ENCODE data around the gene CYTH2.
A peak's percentile ranks its signal among the peaks of the same experiment; 100 is the strongest.

Gene CYTH2, protein sequence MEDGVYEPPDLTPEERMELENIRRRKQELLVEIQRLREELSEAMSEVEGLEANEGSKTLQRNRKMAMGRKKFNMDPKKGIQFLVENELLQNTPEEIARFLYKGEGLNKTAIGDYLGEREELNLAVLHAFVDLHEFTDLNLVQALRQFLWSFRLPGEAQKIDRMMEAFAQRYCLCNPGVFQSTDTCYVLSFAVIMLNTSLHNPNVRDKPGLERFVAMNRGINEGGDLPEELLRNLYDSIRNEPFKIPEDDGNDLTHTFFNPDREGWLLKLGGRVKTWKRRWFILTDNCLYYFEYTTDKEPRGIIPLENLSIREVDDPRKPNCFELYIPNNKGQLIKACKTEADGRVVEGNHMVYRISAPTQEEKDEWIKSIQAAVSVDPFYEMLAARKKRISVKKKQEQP

DNA sequence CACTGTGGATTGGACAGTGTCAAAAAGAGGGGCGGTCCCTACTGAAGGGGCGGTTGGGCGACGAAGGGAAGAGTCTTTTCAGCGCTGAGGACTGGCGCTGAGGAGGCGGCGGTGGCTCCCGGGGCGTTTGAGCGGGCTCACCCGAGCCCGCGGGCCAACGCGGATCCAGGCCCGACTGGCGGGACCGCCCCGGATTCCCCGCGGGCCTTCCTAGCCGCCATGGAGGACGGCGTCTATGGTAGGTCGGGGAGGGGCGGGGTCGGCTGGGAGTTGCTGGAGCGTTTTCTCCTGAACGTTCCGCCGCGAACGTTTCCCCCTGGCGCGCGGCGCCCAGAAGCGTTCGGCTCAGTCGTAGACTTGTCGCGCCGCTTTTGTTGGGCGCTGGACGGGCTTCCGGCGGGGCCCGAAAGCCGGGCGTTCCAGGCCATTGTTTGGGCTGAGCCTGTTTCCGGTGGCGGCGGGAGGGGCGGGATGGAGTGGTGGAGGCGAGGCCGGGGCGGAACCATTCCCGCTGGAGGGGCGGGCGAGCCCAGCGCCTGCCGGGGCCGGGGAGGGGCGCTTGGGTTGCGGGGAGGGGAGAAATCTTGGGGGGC lies at the start of gene CYTH2:
TSS of gene CYTH2 (plus strand) at position 81 of the 593 bp plus-strand sequence. CDS start at position 220, 139 bp downstream.
- no peak for FAIRE-seq

DNA sequence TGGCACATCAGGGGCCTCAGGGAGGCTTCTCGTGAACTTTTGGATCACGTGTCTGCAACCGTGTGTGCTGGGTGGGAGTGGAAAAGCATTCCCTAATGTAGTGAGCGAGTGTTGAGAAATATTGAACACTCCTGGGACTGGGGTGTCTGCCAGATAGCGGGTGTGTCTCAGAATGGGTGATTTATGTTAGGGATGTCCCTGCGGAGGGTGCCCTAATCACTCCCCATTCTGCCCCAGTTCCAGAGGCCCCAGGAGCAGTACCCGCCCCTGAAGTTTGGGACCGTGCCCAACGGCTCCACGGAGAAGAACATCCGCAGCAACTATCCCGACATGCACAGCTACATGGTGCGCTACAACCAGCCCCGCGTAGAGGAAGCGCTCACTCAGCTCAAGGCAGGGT lies 47.6 kb upstream of the CYTH2 start:
- FAIRE-seq, result no peak

DNA sequence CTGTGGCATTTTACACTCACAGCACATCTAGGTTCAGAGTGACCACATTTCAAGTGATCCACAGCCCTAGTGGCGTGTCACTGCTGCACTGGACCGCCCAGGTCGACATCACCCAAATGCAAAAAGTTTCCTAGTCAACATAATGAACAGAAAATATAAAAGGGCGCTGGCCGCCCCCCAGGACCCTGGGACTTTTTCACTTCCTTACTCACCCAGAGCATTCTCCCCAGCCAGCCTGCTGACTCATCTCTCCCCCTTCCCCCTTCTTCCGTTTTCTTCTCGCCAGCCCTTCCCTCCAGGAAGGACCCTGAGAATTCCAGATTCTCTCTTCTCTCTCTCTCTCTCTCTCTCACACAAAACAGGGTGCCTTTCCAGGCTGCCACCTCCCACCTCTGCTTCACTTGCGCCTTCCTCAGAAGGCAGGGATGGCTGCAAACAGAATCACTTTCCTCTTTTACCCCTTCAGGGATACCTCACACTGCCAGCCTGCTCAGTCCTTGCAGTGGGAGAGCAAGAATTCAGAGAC lies 44.4 kb upstream of the CYTH2 start:
- no peak for FAIRE-seq

DNA sequence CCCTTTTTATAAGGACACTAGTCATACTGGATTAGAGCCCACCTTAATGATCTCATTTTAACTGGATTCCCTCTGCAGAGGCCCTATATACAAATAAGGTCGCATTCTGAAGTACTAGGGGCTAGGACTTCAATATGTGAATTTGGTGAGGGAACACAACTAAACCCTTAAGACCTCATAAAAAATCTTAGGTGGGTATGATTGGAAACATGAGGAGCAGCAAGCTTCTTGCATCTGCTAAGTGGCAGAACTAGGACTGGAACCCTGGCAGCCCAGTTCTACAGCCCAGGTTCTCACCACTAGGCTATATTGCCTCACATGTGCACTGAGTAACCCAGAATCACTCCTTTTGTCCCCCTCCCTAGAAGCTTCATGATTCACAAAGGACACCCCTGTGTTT lies 40.5 kb upstream of the CYTH2 start:
- FAIRE-seq, result no peak

DNA sequence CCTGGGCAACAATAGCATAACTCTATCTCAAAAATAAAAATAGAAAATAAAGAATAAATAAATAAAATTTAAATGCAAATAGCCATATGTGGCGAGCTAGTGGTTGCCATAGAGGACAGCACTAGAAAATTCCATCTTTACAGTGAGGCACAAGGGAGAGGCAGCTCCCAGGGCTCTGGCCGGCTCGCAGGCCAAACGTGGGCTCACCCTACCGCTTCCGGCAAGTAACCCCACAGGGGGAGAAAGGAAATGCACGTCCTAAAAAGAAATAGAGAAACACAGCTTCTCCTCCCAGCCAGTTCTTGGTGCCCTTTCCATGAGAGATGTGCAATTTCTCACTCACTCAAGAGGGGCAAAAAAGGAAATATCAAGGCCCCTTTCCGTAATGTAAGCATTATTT lies 35.8 kb upstream of the CYTH2 start:
- no peak for FAIRE-seq

DNA sequence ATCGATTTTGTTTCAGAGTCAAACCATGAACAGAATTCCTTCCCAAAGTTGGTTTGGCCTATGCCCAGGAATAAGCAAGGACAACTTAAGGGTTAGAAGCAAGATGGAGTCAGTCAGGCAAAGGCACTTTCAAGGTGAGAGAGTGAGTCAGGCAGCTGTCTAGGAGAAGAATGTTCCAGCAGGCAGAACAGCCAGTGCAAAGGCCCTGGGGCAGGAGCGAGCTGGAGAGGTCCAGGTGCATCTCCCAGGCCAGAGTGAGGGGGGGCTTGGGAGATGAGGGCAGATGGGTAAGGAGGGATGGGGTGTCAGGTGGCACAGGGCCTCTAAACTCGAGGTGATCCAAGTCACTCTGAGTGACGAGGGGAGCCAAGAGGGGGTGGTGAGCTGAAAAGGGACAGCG lies 32.6 kb upstream of the CYTH2 start:
- no peak for FAIRE-seq

DNA sequence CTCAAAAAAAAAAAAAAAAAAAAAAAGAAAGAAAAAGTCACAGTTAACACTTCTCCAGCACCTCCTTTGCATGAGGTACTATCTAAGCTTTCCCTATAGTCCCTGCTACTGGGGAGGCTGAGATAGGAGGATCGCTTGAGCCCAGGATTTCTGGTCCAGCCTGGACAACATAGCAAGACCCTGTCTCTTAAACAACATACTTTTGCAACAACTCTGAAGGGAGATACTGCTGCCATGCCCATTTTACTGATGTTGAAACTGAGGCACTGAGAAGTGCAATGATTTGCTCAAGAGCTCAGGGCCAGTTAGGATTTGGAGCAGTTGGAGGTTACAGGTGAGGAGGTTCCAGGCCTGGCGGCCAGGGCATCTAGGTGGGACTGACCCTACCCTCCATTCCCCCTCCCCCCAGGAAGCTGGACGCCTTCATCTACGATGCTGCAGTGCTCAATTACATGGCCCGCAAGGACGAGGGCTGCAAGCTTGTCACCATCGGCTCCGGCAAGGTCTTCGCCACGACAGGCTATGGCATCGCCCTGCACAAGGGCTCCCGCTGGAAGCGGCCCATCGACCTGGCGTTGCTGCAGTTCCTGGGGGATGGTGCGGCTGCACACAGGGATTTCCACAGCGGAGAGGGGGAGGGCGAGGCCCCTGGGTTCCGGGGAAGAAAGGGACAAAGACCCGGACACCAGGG lies 27.7 kb upstream of the CYTH2 start:
- FAIRE-seq, result no peak

DNA sequence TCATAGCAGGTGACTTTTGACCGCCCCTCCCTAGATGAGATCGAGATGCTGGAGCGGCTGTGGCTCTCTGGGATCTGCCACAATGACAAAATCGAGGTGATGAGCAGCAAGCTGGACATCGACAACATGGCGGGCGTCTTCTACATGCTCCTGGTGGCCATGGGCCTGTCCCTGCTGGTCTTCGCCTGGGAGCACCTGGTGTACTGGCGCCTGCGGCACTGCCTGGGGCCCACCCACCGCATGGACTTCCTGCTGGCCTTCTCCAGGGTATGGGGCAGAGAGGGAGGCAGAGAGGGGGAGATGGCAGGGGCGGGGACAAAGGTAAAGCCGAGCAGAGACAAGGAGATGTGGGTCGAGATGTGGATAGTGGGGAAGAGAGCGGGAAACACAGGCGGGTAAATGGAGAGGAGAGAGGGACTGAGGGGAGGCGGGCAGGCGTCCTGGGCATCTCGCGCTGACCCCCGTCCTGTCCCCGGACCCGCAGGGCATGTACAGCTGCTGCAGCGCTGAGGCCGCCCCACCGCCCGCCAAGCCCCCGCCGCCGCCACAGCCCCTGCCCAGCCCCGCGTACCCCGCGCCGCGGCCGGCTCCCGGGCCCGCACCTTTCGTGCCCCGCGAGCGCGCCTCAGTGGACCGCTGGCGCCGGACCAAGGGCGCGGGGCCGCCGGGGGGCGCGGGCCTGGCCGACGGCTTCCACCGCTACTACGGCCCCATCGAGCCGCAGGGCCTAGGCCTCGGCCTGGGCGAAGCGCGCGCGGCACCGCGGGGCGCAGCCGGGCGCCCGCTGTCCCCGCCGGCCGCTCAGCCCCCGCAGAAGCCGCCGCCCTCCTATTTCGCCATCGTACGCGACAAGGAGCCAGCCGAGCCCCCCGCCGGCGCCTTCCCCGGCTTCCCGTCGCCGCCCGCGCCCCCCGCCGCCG lies 26.8 kb upstream of the CYTH2 start:
- FAIRE-seq, result no peak

DNA sequence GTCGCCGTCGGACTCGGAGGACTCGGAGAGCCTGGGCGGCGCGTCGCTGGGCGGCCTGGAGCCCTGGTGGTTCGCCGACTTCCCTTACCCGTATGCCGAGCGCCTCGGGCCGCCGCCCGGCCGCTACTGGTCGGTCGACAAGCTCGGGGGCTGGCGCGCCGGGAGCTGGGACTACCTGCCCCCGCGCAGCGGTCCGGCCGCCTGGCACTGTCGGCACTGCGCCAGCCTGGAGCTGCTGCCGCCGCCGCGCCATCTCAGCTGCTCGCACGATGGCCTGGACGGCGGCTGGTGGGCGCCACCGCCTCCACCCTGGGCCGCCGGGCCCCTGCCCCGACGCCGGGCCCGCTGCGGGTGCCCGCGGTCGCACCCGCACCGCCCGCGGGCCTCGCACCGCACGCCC lies 25.9 kb upstream of the CYTH2 start:
- no peak for FAIRE-seq

DNA sequence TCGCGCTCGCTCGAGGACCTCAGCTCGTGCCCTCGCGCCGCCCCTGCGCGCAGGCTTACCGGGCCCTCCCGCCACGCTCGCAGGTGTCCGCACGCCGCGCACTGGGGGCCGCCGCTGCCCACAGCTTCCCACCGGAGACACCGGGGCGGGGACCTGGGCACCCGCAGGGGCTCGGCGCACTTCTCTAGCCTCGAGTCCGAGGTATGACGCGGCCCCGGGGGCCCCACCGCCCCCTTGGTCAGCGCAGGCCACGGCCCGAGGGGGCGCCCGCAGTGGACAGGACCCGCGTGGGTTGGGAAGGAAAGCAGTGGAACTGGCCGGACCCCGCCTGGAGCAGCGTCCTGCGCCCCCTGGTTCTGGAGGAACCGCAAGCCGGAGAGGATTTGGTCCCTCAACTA lies 25.4 kb upstream of the CYTH2 start:
- no peak for FAIRE-seq

DNA sequence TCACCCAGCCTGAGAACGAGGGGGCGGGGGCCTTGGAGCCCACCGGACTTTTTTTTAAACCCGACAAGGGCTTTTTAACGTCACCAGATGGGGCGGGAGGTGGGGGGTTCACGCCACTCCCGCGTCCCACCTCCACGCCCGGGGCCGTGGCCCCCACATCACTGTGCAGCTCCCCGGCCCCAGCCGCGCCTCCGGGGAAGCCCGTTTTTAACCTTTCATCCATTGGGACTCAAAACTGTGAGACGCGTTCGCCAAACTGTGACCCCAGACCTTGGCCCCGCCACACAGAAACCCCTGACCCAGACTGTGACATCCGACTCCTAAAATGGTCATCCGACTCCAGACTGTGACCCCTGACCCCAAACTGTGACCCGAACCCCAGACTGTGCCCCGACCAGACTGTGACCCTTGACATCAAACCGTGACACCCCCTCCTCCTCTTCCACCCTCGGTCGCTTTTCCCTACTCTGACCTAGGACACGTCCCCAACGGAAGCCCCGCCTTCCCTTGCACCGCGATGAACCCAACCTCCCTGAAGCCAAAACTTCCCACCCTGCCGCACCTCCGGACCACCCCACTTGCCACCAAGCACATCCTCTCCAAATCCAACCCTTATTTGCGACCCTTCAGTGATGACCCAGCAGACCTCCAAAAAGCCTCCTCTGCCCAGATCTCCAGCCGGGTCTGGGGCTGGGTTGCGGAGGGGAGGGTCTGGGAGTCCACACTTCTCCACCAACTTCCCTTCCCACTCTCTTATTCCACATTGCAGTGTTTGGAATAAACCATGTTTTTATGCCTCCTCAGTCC lies 24.8 kb upstream of the CYTH2 start:
- no peak for FAIRE-seq

DNA sequence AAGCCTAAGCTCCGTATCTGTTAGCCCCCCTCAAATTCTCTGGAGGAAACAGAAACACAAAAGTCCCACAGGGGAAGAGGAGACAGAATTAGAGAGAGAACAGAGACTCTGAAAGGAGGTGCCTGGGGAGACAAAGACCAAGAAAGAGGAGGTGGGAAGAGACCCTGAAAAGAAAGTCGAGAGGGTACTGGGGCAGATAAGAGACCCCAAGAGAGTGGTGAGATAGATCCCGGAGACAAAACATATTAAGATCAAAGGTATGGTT lies 24.3 kb upstream of the CYTH2 start:
- FAIRE-seq, result no peak

DNA sequence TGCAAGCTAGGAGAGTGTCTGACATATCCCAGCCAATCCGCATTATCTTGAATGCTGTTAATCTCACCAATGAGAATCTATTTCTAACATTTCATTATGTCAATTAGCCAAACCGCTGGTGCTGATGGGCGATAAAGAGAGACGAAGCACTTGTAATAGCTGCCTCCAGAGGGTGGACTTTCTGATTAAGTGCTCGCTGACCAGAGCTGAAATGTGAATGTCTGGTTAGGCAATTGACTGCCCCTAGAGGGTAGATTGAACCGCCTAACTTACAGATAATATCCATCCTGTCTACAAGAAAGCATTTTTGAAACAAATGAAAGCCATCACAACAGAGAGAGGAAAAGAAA lies 23.9 kb upstream of the CYTH2 start:
- no peak for FAIRE-seq

DNA sequence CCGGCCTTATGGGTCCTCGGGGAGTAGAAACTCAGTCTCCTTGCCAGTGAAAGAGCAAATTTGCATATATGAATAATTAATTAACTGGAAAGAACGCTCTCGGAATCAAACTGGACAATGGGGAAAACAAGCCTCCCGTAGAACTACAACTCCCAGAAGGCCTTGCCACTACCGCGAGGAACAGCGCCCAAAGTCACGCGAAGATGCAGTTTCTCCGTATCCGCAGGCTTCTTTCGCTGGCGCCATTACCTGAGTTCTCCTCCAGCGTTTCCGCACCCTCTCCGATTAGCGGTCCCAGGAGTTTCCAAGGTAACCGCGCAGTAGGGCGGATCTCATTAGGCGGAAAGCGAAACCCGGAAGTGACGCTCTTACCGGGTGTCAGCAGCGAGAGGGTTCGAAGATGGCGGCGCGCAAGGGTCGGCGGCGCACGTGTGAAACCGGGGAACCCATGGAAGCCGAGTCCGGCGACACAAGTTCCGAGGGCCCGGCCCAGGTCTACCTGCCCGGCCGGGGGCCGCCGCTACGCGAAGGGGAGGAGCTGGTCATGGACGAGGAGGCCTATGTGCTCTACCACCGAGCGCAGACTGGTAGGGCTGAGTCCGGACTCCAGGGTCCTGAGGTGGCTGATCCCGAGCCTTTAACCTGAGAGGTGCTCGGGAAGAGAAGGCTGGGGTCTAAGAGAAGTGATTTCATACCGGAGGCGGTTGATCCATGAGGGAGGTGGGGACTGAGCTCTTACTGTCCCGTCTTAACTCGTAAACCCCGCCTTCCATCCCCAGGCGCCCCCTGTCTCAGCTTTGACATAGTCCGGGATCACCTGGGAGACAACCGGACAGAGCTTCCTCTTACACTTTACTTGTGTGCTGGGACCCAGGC lies 23.3 kb upstream of the CYTH2 start, which contains the start of gene GRWD1:
TSS of gene GRWD1 (plus strand) at position 378 of the 876 bp plus-strand sequence. CDS start at position 401, 23 bp downstream.
- FAIRE-seq, result peak; percentile 94

DNA sequence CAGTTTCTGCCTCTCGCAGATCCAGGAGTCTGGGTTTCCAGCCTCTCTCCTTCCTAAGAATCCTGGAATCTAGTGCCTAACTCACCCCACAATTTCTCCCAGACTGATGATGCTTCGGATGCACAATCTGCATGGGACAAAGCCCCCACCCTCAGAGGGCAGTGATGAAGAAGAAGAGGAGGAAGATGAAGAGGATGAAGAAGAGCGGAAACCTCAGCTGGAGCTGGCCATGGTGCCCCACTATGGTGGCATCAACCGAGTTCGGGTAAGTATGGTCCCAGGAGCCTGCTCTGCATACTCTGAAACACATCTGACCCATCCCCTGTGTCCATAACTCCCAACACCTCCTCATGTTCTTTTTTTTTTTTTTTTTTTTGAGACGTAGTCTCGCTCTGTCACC lies 22.6 kb upstream of the CYTH2 start:
- FAIRE-seq, result no peak

DNA sequence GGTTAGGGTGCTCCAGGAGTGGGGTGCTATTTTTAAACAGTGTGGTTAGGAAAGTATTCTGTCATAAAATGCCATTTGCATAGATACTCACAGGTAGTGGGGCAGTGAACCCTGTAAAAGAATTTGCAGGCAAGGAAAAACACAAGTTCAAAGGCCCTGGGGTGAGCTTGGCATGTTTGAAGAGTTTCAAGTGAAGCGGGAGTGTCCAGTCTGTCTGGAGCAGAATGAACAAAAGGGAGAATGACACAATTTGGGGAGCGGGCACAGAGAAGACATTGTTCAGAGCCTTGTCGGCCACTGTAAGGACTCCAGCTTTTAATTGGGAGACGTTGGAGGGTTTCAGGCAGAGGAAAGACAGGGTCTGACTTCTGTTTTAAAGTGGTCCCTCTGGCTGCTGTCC lies 20.6 kb upstream of the CYTH2 start:
- no peak for FAIRE-seq

DNA sequence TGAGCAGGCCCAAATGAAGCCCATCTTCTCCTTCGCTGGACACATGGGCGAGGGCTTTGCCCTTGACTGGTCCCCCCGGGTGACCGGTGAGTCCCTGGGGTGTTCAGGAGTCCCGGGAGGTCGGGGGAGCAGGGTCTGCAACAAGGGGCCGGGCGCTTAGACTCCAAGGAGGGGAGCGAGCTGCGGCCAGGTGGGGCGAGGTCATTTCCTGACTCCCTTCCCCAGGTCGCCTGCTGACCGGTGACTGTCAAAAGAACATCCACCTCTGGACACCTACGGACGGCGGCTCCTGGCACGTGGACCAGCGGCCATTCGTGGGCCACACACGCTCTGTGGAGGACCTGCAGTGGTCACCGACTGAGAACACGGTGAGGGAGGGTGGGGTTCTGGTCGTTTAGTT lies 18.7 kb upstream of the CYTH2 start:
- no peak for FAIRE-seq

DNA sequence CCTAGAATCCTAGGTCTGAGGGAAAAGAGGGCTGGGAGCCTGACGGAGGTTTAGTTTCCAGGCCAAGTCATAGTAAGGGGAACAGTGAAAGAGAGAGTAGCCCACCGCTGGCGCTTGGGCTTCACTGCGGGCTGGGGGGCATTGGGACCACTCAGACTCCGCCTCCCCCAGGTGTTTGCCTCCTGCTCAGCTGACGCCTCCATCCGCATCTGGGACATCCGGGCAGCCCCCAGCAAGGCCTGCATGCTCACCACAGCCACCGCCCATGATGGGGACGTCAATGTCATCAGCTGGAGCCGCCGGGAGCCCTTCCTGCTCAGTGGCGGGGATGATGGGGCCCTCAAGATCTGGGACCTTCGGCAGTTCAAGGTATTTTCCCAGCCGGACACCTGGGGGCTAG lies 18.3 kb upstream of the CYTH2 start:
- no peak for FAIRE-seq

DNA sequence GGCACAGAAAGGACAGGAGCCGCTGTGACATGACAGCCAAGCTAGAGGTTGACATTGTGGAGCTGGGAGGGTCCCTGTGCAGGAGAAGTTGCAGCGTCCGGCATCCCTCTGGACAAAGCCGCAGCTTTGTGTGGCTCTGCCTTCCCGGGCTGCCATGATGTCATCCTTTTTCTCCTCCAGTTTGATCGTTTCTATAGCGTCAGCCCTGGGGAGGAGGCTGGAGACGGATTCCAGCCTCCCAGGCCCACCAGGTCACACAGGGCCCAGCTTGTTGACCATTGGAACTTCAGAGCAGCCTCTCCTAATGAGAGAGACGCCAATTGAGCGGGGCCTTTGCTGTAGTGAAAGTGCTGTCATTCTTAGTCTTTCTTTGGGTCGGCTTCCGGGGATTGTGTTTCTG lies 17.5 kb upstream of the CYTH2 start:
- FAIRE-seq, result no peak

DNA sequence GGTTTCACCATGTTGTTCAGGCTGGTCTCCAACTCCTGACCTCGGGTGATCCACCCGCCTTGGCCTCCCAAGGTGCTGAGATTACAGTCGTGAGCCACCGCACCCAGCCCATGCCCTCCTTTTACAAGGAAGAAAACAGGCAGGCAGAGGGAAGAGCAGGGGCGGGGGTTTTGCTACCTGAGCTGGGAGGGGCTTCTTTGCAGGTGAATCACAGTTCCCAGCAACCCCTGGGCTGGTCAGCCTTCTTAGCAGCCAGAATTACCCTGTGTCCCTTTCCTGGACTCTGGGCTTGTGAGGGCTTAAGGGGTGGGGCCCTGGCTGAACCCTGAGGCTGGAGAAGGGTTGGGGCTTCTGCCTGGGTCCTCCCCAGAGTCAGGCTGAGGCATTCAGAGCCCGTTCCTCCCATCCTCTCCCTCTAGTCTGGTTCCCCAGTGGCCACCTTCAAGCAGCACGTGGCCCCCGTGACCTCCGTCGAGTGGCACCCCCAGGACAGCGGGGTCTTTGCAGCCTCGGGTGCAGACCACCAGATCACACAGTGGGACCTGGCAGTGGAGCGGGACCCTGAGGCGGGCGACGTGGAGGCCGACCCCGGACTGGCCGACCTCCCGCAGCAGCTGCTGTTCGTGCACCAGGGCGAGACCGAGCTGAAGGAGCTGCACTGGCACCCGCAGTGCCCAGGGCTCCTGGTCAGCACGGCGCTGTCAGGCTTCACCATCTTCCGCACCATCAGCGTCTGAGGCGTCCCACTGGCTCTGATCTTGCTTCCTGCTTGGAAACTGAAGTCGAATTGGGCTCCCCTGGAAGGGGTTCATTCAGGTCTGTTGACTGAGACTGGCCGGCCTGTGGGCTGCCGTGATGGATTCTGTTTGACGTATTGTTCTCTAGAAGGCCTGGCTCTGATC lies 16.6 kb upstream of the CYTH2 start:
- no peak for FAIRE-seq

All from TTC549 (cell line).